GM23338 (cell line): ENCODE measurements around the gene MPC2. TPM values are rescaled to one million over a fixed set of nuclear protein-coding genes. Genes with fewer than 3 reads are reported as not detected.

Experiments used
- ATAC-seq: fragments of 200-7000 bp; cut with Tn5 transposase; 3 replicates; pipeline ENCODE4 v1.9.1; 2020
- DNase-seq: peaks from one replicate; pipeline ENCODE4 v3.0.0-alpha.2; 2015; ENCODE audit warnings: low spot score
- H2AFZ ChIP-seq: fragments of 200-600 bp; sonication (generic); 2 replicates; pipeline ENCODE4 v1.8.0; 2016; ENCODE audit warnings: antibody characterized with exemption, mild to moderate bottlenecking, moderate library complexity
- H3F3A ChIP-seq: fragments of 200-600 bp; sonication (generic); replicated peaks from 2 replicates; pipeline ENCODE4 v1.8.0; 2017; ENCODE audit warnings: antibody characterized with exemption, mixed run types, low read depth
- H3K27ac ChIP-seq: fragments of 200-600 bp; sonication (generic); 2 replicates; pipeline ENCODE4 v1.6.1; 2016; ENCODE audit warnings: low read depth
- H3K27me3 ChIP-seq: fragments of 200-600 bp; sonication (generic); 2 replicates; pipeline ENCODE4 v1.8.0; 2016; ENCODE audit warnings: mild to moderate bottlenecking, mixed run types, moderate library complexity; ENCODE audit not compliant: insufficient read depth
- H3K36me3 ChIP-seq: fragments of 200-600 bp; sonication (generic); 2 replicates; pipeline ENCODE4 v1.8.0; 2016; ENCODE audit warnings: mild to moderate bottlenecking; ENCODE audit not compliant: insufficient read depth
- H3K4me1 ChIP-seq: fragments of 200-600 bp; sonication (generic); 2 replicates; pipeline ENCODE4 v1.8.0; 2016; ENCODE audit warnings: mild to moderate bottlenecking, moderate library complexity; ENCODE audit not compliant: insufficient read depth
- H3K4me2 ChIP-seq: fragments of 200-600 bp; sonication (generic); 2 replicates; pipeline ENCODE4 v1.7.1; 2017; ENCODE audit warnings: mixed run types
- H3K4me3 ChIP-seq: fragments of 200-600 bp; sonication (generic); 2 replicates; pipeline ENCODE4 v1.6.1; 2016; ENCODE audit warnings: mixed run types
- H3K79me2 ChIP-seq: fragments of 200-600 bp; sonication (generic); replicated peaks from 2 replicates; pipeline ENCODE4 v1.8.0; 2017; ENCODE audit warnings: mild to moderate bottlenecking; ENCODE audit not compliant: insufficient read depth
- H3K9me2 ChIP-seq: fragments of 200-600 bp; sonication (generic); 2 replicates; pipeline ENCODE4 v1.8.0; 2017; ENCODE audit not compliant: insufficient read depth
- H4K20me1 ChIP-seq: fragments of 200-600 bp; sonication (generic); replicated peaks from 2 replicates; pipeline ENCODE4 v1.8.0; 2017; ENCODE audit warnings: mild to moderate bottlenecking; ENCODE audit not compliant: insufficient read depth
- H3K27ac Mint-ChIP-seq: 2 replicates; pipeline ENCODE4 v1.8.0; 2020; ENCODE audit warnings: inconsistent platforms, mild to moderate bottlenecking, moderate library complexity, mixed read lengths
- H3K27me3 Mint-ChIP-seq: 3 replicates; pipeline ENCODE4 v1.8.0; 2022; ENCODE audit warnings: low read depth, mild to moderate bottlenecking, moderate library complexity, mixed read lengths, inconsistent platforms; ENCODE audit not compliant: insufficient read depth, poor library complexity
- H3K36me3 Mint-ChIP-seq: 3 replicates; pipeline ENCODE4 v1.8.0; 2021; ENCODE audit warnings: low read depth, mild to moderate bottlenecking, inconsistent platforms, moderate library complexity, mixed read lengths
- H3K4me1 Mint-ChIP-seq: 3 replicates; pipeline ENCODE4 v1.8.0; 2020; ENCODE audit warnings: mild to moderate bottlenecking, inconsistent platforms, mixed read lengths
- H3K4me3 Mint-ChIP-seq: 3 replicates; pipeline ENCODE4 v1.8.0; 2021; ENCODE audit warnings: moderate library complexity, mild to moderate bottlenecking, inconsistent platforms, mixed read lengths
- H3K9me3 Mint-ChIP-seq: 3 replicates; pipeline ENCODE4 v1.8.0; 2020; ENCODE audit warnings: moderate library complexity, mild to moderate bottlenecking, inconsistent platforms, mixed read lengths
- CREB1 ChIP-seq: fragments of 250-450 bp; sonication (Bioruptor Pico); IDR thresholded peaks from 2 replicates; pipeline ENCODE4 v1.5.0; 2020; ENCODE audit warnings: low read depth, mild to moderate bottlenecking, moderate library complexity
- POLR2AphosphoS5 ChIP-seq: IDR thresholded peaks from 2 replicates; pipeline ENCODE4 v1.6.1; 2016; ENCODE audit warnings: antibody characterized with exemption, low read depth
- ZNF114 ChIP-seq: fragments of 250-450 bp; sonication (Bioruptor Pico); IDR thresholded peaks from 2 replicates; pipeline ENCODE4 v1.5.0; 2020; ENCODE audit warnings: mild to moderate bottlenecking, moderate library complexity
- ZNF331 ChIP-seq: fragments of 250-450 bp; sonication (Bioruptor Pico); IDR thresholded peaks from 2 replicates; pipeline ENCODE4 v1.5.0; 2020; ENCODE audit warnings: low read depth, mild to moderate bottlenecking, moderate library complexity
- ZNF462 ChIP-seq: fragments of 250-450 bp; sonication (Bioruptor Pico); IDR thresholded peaks from 2 replicates; pipeline ENCODE4 v1.5.0; 2020; ENCODE audit warnings: mild to moderate bottlenecking, moderate library complexity
- polyA plus RNA-seq: library from polyadenylated mRNA; unstranded; fragments of >200 nt; fragmentation: Nextera tagmentation; extraction: Ambion mirVana; gene quantifications from 2 replicates; pipeline ENCODE4 v1.2.1, GENCODE V29; 2016
- total RNA-seq: library from RNA; depleted of rRNA; stranded (reverse); fragments of >200 nt; shearing (Covaris generic); gene quantifications from 2 replicates; pipeline ENCODE4 v1.2.3, GENCODE V29; 2014
- TF ChIP-seq, protein P1 (sequence below): IDR thresholded peaks from 2 replicates; pipeline ENCODE4 v1.6.1; 2016; ENCODE audit warnings: antibody characterized with exemption

Gene MPC2
- total and polyA plus RNA-seq, 2 experiments from 2014 or later: 21.6 to 76.9 TPM

GRCh38 chr1:167905182-167905581 is 31.7 kb downstream of the MPC2 start:
- peaks cover 14% of the 10 kb centered on the region for H3K9me3 Mint-ChIP-seq
- Histone ChIP-seq H4K20me1 (no peaks in the 10 kb centered on the region), H2AFZ (peak overlapping the region; percentile 14; the same call in 1 of the 2 replicates), H3K36me3 (peaks cover 8% of the 10 kb centered on the region; the same call in 1 of the 2 replicates), H3K9me2 (no peaks in the 10 kb centered on the region), H3K27me3 (no peaks in the 10 kb centered on the region), H3K79me2 (no peaks in the 10 kb centered on the region), H3K4me1 (peaks cover 20% of the 10 kb centered on the region), H3K4me2 (peak overlapping the region; percentile 49), H3F3A (no peaks in the 10 kb centered on the region), H3K4me3 (no peak overlapping the region; the same call in 1 of the 2 replicates), H3K27ac (peak overlapping the region; percentile 65)
- TF ChIP-seq ZNF462 (CRISPR knock-in tag) (no peak), POLR2AphosphoS5 (no peak), ZNF114 (CRISPR knock-in tag) (no peak), ZNF331 (no peak), CREB1 (no peak)
- TF ChIP-seq, protein P1, sequence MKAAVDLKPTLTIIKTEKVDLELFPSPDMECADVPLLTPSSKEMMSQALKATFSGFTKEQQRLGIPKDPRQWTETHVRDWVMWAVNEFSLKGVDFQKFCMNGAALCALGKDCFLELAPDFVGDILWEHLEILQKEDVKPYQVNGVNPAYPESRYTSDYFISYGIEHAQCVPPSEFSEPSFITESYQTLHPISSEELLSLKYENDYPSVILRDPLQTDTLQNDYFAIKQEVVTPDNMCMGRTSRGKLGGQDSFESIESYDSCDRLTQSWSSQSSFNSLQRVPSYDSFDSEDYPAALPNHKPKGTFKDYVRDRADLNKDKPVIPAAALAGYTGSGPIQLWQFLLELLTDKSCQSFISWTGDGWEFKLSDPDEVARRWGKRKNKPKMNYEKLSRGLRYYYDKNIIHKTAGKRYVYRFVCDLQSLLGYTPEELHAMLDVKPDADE: no peak
- H3K27ac Mint-ChIP-seq: peak overlapping the region; percentile 63
- H3K36me3 Mint-ChIP-seq: peaks cover 9% of the 10 kb centered on the region
- ATAC-seq (peak; percentile 98), DNase-seq (peak; percentile 66)
- H3K4me1 Mint-ChIP-seq: peaks cover 17% of the 10 kb centered on the region
- peaks cover 3% of the 10 kb centered on the region for H3K27me3 Mint-ChIP-seq
- no peak overlapping the region for H3K4me3 Mint-ChIP-seq
